Neural progenitor cell (in vitro differentiated cells): ENCODE data around the gene UBE2S. TPM values are rescaled to one million over a fixed set of nuclear protein-coding genes. Genes with fewer than 3 reads are reported as not detected.

Experiments
- DNase-seq: peaks from one replicate; pipeline ENCODE4 v3.0.0-alpha.2; 2016; ENCODE audit warnings: low spot score
- H2AFZ ChIP-seq: fragments of 200-600 bp; sonication (generic); replicated peaks from 2 replicates; pipeline ENCODE4 v1.6.1; 2016; ENCODE audit warnings: antibody characterized with exemption
- H3F3A ChIP-seq: fragments of 200-600 bp; sonication (generic); 2 replicates; pipeline ENCODE4 v1.6.1; 2016; ENCODE audit warnings: antibody characterized with exemption, low read depth
- H3K27ac ChIP-seq: fragments of 200-600 bp; sonication (generic); 2 replicates; pipeline ENCODE4 v1.5.1; 2016; ENCODE audit warnings: mild to moderate bottlenecking
- H3K27me3 ChIP-seq: fragments of 200-600 bp; sonication (generic); 2 replicates; pipeline ENCODE4 v1.6.1; 2016; ENCODE audit warnings: mild to moderate bottlenecking, moderate library complexity
- H3K36me3 ChIP-seq: fragments of 200-600 bp; sonication (generic); 2 replicates; pipeline ENCODE4 v1.5.1; 2016
- H3K4me1 ChIP-seq: fragments of 200-600 bp; sonication (generic); 2 replicates; pipeline ENCODE4 v1.6.1; 2016; ENCODE audit warnings: mixed run types
- H3K4me2 ChIP-seq: fragments of 200-600 bp; sonication (generic); 2 replicates; pipeline ENCODE4 v1.6.1; 2016
- H3K4me3 ChIP-seq: fragments of 200-600 bp; sonication (generic); 2 replicates; pipeline ENCODE4 v1.5.1; 2016
- H3K79me2 ChIP-seq: fragments of 200-600 bp; sonication (generic); 2 replicates; pipeline ENCODE4 v1.6.1; 2016; ENCODE audit warnings: low read depth
- H3K9ac ChIP-seq: fragments of 200-600 bp; sonication (generic); 2 replicates; pipeline ENCODE4 v1.6.1; 2016
- H3K9me3 ChIP-seq: fragments of 200-600 bp; sonication (generic); 2 replicates; pipeline ENCODE4 v1.5.1; 2016; ENCODE audit warnings: low read depth
- H4K20me1 ChIP-seq: fragments of 200-600 bp; sonication (generic); 2 replicates; pipeline ENCODE4 v1.6.1; 2016; ENCODE audit warnings: low read depth
- H3K27ac Mint-ChIP-seq: 3 replicates; pipeline ENCODE4 v1.8.0; 2021; ENCODE audit warnings: mixed read lengths
- H3K27me3 Mint-ChIP-seq: 2 replicates; pipeline ENCODE4 v1.8.0; 2022; ENCODE audit warnings: low read depth, mild to moderate bottlenecking, inconsistent platforms, moderate library complexity, mixed read lengths; ENCODE audit not compliant: insufficient read depth
- H3K36me3 Mint-ChIP-seq: 3 replicates; pipeline ENCODE4 v1.8.0; 2021; ENCODE audit warnings: mixed read lengths
- H3K4me1 Mint-ChIP-seq: 3 replicates; pipeline ENCODE4 v1.8.0; 2021; ENCODE audit warnings: mixed read lengths
- H3K4me3 Mint-ChIP-seq: 3 replicates; pipeline ENCODE4 v1.8.0; 2021; ENCODE audit warnings: mild to moderate bottlenecking, moderate library complexity, mixed read lengths
- H3K9me3 Mint-ChIP-seq: 3 replicates; pipeline ENCODE4 v1.8.0; 2020; ENCODE audit warnings: mixed read lengths
- CTCF ChIP-seq: fragments of 200-600 bp; sonication (generic); IDR thresholded peaks from 2 replicates; pipeline ENCODE4 v1.5.1; 2017; ENCODE audit warnings: antibody characterized with exemption, mild to moderate bottlenecking
- EZH2 ChIP-seq: fragments of 200-600 bp; sonication (generic); IDR thresholded peaks from 2 replicates; pipeline ENCODE4 v1.6.1; 2017; ENCODE audit warnings: antibody characterized with exemption, mild to moderate bottlenecking, moderate library complexity
- EZH2phosphoT487 ChIP-seq: fragments of 200-600 bp; sonication (generic); IDR thresholded peaks from 2 replicates; pipeline ENCODE4 v1.6.1; 2017; ENCODE audit warnings: antibody characterized with exemption
- total RNA-seq: library from RNA; depleted of rRNA; stranded (reverse); fragments of >200 nt; gene quantifications from 2 replicates; pipeline ENCODE4 v1.2.3, GENCODE V29; 2015; ENCODE audit warnings: low replicate concordance

The UBE2S gene
- total RNA-seq, 1 donor from 2014 or later, result 118 TPM

- H3K27ac ChIP-seq, result no peak overlapping the region
Measured at GRCh38 chr19:55365245-55365644, 42.3 kb downstream of the UBE2S start.

GRCh38 chr19:55362990-55363716 lies 44.4 kb downstream of the UBE2S start, which contains the start of gene GARIN5B:
Gene GARIN5B (minus strand): TSS chr19:55363260. CDS start chr19:55363066, 194 bp downstream.
- Histone ChIP-seq H3K27me3 (peaks cover 12% of the 10 kb centered on the region), H3K4me2 (no peak within 1 kb of the TSS), H3K4me3 (no peak within 1 kb of the TSS), H2AFZ (peak within 1 kb of the TSS; percentile 57), H3K27ac (no peak within 1 kb of the TSS), H3K36me3 (no peaks in the 10 kb centered on the region), H3K9me3 (no peaks in the 10 kb centered on the region), H3K79me2 (no peaks in the 10 kb centered on the region), H4K20me1 (no peaks in the 10 kb centered on the region), H3K4me1 (peaks cover 9% of the 10 kb centered on the region), H3F3A (peaks cover 3% of the 10 kb centered on the region), H3K9ac (no peak within 1 kb of the TSS)
- H3K4me1 Mint-ChIP-seq, result peaks cover 4% of the 10 kb centered on the region
- peaks cover 25% of the 10 kb centered on the region for H3K27me3 Mint-ChIP-seq
- peak within 1 kb of the TSS; percentile 60 for H3K27ac Mint-ChIP-seq
- peak within 1 kb of the TSS; percentile 41 for H3K4me3 Mint-ChIP-seq
- peaks cover 2% of the 10 kb centered on the region for H3K9me3 Mint-ChIP-seq
- H3K36me3 Mint-ChIP-seq, result no peaks in the 10 kb centered on the region
- DNase-seq, result peak; percentile 66
- no peak for TF ChIP-seq EZH2
- TF ChIP-seq CTCF, result no peak
- TF ChIP-seq EZH2phosphoT487, result no peak

More at GRCh38 chr19:55365245-55365644, 42.3 kb downstream of the UBE2S start:
- H3K4me2 ChIP-seq, result no peak overlapping the region
- H3K27me3 ChIP-seq, result peaks cover 32% of the 10 kb centered on the region
- H3K4me1 Mint-ChIP-seq, result peaks cover 4% of the 10 kb centered on the region
- H3K27ac Mint-ChIP-seq, result no peak overlapping the region
- H3K4me3 ChIP-seq, result no peak overlapping the region
- TF ChIP-seq CTCF (no peak), EZH2phosphoT487 (no peak)
- no peaks in the 10 kb centered on the region for H3K9me3 ChIP-seq
- no peaks in the 10 kb centered on the region for H3K36me3 ChIP-seq
- no peak overlapping the region for H3K4me3 Mint-ChIP-seq
- peaks cover 21% of the 10 kb centered on the region for H3K27me3 Mint-ChIP-seq
- H3K36me3 Mint-ChIP-seq, result no peaks in the 10 kb centered on the region
- no peaks in the 10 kb centered on the region for H4K20me1 ChIP-seq
- peaks cover 11% of the 10 kb centered on the region for H3F3A ChIP-seq
- no peak overlapping the region for H3K9ac ChIP-seq
- H3K9me3 Mint-ChIP-seq, result peaks cover 2% of the 10 kb centered on the region
- H2AFZ ChIP-seq, result no peak overlapping the region
- no peaks in the 10 kb centered on the region for H3K79me2 ChIP-seq
- DNase-seq, result no peak
- peaks cover 9% of the 10 kb centered on the region for H3K4me1 ChIP-seq

GRCh38 chr19:55362174-55362989 lies 45.2 kb downstream of the UBE2S start:
- Histone ChIP-seq H3K4me3 (no peak overlapping the region), H3K9me3 (no peaks in the 10 kb centered on the region), H3K36me3 (no peaks in the 10 kb centered on the region), H3K27ac (no peak overlapping the region), H3K4me1 (peaks cover 9% of the 10 kb centered on the region), H2AFZ (peak overlapping the region; percentile 57), H3K27me3 (peaks cover 7% of the 10 kb centered on the region), H3F3A (peaks cover 3% of the 10 kb centered on the region), H3K4me2 (no peak overlapping the region), H3K9ac (no peak overlapping the region), H4K20me1 (no peaks in the 10 kb centered on the region), H3K79me2 (no peaks in the 10 kb centered on the region)
- no peak for TF ChIP-seq EZH2
- no peak for TF ChIP-seq EZH2phosphoT487
- no peak for TF ChIP-seq CTCF
- Mint-ChIP-seq H3K4me3 (no peak overlapping the region), H3K36me3 (no peaks in the 10 kb centered on the region), H3K4me1 (peaks cover 4% of the 10 kb centered on the region), H3K27ac (no peak overlapping the region), H3K27me3 (peaks cover 24% of the 10 kb centered on the region), H3K9me3 (no peaks in the 10 kb centered on the region)
- DNase-seq, result no peak
